ENCODE data around the gene ACAN.

The ACAN gene

DNA sequence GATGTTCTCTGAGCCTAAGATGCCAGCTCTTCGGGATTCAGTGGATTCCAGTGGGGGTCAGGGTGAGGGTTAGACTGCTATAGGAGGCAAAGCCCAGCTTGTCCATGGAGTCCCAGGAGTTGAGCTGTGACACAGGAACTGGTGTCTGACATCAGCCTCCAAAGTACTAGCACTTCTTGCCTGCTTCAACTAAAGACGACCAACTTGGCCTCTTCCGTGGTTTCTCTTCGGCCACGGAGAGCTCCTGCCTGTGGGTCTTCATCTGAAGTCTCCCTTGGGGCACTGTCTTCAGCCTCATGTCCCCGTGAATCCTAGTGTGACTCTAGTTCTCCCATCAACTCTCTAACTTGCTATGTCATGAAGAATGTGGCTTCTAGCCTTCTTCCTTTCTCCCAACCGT, 12.8 kb upstream of the ACAN start:
- TF ChIP-seq POLR2AphosphoS5 (IDR thresholded peaks at IDR 0.05; ENCODE audit: low read depth, low read length) = no peak
- no peak for TF ChIP-seq FOXP2 (optimal IDR thresholded peaks at IDR 0.05; ENCODE audit: borderline replicate concordance, extremely low read depth, extremely low read length, insufficient read depth)
- no peak for TF ChIP-seq SIN3A (IDR thresholded peaks at IDR 0.05; ENCODE audit: borderline replicate concordance, insufficient read depth, low read length)
- TF ChIP-seq, protein P1, sequence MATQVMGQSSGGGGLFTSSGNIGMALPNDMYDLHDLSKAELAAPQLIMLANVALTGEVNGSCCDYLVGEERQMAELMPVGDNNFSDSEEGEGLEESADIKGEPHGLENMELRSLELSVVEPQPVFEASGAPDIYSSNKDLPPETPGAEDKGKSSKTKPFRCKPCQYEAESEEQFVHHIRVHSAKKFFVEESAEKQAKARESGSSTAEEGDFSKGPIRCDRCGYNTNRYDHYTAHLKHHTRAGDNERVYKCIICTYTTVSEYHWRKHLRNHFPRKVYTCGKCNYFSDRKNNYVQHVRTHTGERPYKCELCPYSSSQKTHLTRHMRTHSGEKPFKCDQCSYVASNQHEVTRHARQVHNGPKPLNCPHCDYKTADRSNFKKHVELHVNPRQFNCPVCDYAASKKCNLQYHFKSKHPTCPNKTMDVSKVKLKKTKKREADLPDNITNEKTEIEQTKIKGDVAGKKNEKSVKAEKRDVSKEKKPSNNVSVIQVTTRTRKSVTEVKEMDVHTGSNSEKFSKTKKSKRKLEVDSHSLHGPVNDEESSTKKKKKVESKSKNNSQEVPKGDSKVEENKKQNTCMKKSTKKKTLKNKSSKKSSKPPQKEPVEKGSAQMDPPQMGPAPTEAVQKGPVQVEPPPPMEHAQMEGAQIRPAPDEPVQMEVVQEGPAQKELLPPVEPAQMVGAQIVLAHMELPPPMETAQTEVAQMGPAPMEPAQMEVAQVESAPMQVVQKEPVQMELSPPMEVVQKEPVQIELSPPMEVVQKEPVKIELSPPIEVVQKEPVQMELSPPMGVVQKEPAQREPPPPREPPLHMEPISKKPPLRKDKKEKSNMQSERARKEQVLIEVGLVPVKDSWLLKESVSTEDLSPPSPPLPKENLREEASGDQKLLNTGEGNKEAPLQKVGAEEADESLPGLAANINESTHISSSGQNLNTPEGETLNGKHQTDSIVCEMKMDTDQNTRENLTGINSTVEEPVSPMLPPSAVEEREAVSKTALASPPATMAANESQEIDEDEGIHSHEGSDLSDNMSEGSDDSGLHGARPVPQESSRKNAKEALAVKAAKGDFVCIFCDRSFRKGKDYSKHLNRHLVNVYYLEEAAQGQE (IDR thresholded peaks at IDR 0.05; ENCODE audit: insufficient read depth in 1 of 2, low read depth in 2 of 2, low read length in 2 of 2) = no peak
- TF ChIP-seq TAF1 (IDR thresholded peaks at IDR 0.05; ENCODE audit: borderline replicate concordance, insufficient read depth, low read length) = no peak

DNA sequence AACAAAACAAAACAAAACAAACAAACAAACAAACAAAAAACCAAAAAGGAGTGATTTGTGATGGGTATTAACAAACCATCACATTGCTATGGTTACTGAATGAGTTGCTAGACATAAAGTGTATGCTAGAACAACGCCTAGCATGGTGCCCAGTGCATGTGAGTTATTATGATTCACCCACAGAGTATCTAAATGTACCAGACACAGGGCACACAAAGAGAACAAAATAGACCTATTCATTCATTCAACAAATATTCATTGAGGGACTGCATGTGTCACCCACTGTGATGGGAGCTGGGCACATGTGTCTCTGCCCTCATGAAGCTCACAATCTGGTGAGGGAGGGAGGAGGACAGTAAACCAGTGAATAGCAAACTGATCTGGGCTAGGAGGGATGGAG, 11.6 kb upstream of the ACAN start:
- TF ChIP-seq FOXP2 (optimal IDR thresholded peaks at IDR 0.05; ENCODE audit: borderline replicate concordance, extremely low read depth, extremely low read length, insufficient read depth) (no peak), TAF1 (IDR thresholded peaks at IDR 0.05; ENCODE audit: borderline replicate concordance, insufficient read depth, low read length) (no peak), POLR2AphosphoS5 (IDR thresholded peaks at IDR 0.05; ENCODE audit: low read depth, low read length) (no peak), SIN3A (IDR thresholded peaks at IDR 0.05; ENCODE audit: borderline replicate concordance, insufficient read depth, low read length) (no peak)
- TF ChIP-seq, protein P1 (IDR thresholded peaks at IDR 0.05; ENCODE audit: insufficient read depth in 1 of 2, low read depth in 2 of 2, low read length in 2 of 2) = no peak

DNA sequence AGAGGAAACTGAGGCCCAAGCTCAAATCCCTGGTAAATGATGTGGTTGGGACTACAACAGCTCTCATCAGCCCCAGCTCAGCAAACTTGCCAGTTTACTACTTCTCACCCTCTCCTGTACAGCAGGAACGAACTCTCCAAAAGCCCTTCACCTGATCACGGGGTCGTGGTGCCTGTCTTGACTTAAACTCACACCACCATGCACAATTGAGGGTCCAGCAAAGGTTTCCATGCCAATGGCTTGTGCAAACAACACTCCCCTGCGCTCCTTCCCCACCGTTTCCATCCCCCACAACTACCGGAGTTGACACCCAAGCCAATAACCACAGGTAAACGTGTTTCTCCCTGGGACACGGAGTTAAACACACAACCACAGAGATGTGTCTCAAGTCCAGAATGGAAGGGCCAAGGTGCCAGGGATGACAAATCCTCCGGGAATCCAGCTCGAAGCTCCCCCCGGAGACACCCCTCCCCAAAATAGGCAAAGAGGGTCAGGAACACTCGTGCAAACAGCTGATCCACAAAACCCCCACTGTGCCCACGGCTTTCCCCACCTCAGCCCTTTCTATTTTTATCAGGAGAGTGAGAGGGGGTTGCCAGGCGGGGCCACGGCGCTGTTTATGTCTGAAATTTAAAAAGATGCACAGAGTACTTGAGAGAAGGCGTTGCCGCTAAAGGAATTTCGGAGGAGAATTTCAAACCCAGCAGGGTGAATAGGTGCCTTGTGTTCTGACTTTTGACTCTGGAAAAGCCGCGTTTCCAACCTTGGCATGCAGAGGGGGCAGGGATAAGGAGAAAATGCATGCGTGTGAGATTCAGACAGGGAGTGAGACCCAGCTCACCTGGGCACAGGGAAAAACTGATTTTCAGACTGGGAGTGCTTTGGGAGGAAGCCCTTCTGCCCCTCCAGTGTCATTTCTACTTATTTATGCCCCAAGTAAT, 10.6 kb upstream of the ACAN start:
- TF ChIP-seq POLR2AphosphoS5 (IDR thresholded peaks at IDR 0.05; ENCODE audit: low read depth, low read length) = no peak
- no peak for TF ChIP-seq TAF1 (IDR thresholded peaks at IDR 0.05; ENCODE audit: borderline replicate concordance, insufficient read depth, low read length)
- TF ChIP-seq, protein P1 (IDR thresholded peaks at IDR 0.05; ENCODE audit: insufficient read depth in 1 of 2, low read depth in 2 of 2, low read length in 2 of 2) = no peak
- TF ChIP-seq FOXP2 (optimal IDR thresholded peaks at IDR 0.05; ENCODE audit: borderline replicate concordance, extremely low read depth, extremely low read length, insufficient read depth) = no peak
- no peak for TF ChIP-seq SIN3A (IDR thresholded peaks at IDR 0.05; ENCODE audit: borderline replicate concordance, insufficient read depth, low read length)

DNA sequence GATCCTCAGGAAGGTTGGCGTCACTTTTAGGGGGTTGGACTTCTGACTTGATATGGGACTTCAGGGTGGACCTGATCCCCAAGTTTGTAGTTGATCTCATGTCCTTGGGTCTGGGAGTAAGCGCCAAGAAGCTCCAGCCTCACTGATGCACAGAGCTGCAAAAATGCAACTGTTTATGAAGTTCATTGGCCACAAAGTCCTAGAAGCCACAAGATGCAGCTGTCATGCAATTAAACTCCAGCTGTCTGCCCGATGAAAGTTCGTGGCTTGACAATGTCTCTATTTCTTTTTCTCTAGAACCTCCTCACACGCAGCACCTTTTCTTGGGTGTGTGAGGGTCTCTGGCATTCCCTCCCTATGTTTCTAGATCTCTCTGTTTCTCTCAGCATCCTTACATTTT, 9.2 kb upstream of the ACAN start:
- TF ChIP-seq SIN3A (IDR thresholded peaks at IDR 0.05; ENCODE audit: borderline replicate concordance, insufficient read depth, low read length) (no peak), FOXP2 (optimal IDR thresholded peaks at IDR 0.05; ENCODE audit: borderline replicate concordance, extremely low read depth, extremely low read length, insufficient read depth) (no peak), POLR2AphosphoS5 (IDR thresholded peaks at IDR 0.05; ENCODE audit: low read depth, low read length) (no peak), TAF1 (IDR thresholded peaks at IDR 0.05; ENCODE audit: borderline replicate concordance, insufficient read depth, low read length) (no peak)
- TF ChIP-seq, protein P1 (IDR thresholded peaks at IDR 0.05; ENCODE audit: insufficient read depth in 1 of 2, low read depth in 2 of 2, low read length in 2 of 2) = no peak

Measured in PFSK-1 (cell line).